GM10847 (cell line): ENCODE data around the gene SLC23A3.

Experiments
- POLR2A ChIP-seq: IDR thresholded peaks from 2 replicates; pipeline ENCODE4 v1.6.1; 2011; ENCODE audit not compliant: insufficient read length; ENCODE audit errors: extremely low read depth

The SLC23A3 gene

DNA sequence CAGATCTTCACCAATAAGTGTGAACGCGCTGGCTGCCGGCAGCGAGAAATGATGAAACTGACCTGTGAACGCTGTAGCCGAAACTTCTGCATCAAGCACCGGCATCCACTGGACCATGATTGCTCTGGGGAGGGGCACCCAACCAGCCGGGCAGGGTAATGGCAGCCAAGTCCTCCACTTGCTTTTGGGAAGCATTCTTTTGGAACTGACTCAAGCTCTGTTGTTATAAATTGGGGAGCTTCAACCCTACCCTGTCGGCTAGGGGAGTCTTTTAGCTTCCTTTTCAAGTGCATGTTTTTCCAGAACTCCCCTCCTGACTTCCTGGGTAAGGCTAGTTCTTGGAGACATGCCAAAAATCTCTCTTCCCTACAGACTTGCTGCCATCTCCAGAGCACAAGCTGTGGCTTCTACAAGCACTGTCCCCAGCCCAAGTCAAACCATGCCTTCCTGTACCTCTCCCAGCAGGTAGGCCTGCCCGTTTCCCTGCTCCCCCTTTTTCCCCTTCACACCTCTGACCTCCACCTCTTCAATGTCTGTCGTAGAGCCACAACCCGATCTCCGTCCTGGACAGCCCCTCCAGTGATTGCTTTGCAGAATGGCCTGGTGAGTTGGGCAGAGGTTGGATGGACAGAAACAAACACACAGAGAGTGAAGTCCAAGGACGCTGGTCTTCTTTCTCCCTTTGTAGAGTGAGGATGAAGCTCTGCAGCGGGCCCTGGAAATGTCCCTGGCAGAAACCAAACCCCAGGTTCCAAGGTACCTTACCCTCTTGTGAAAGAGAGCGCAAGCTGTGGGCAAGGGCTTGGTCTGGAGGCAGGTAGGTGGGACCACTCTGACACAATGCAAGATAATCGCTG is 38.3 kb upstream of the SLC23A3 start:
- no peak for TF ChIP-seq POLR2A

DNA sequence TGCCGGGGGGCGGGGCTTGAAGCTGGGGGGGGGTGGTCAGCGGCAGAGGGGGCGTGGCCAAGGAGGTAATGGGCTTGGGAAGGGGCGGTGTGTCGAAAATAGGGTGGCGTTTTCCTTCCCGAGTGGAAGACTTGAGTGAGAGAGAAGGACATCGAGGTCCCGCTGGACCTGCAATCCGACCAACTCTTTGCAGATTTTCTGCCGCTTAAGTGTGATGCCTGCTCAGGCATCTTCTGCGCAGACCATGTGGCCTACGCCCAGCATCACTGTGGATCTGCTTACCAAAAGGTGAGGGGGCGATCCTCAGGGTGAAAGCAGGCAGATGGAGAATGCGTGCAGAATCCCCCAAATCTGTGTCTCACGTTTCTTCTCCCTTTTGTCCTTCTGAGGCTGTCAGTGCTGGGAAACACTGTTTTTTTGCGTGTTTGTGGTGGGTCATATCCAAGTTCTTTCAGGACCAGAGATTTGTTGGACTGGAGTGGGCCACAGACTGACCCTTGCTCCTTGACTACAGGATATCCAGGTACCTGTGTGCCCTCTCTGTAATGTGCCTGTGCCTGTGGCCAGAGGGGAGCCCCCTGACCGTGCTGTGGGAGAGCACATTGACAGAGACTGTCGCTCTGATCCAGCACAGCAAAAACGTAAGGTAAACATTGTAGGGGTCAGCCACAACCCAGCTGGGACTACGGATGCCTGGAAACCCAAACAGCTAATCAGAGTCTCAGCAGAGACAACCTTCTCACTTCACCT is 37.5 kb upstream of the SLC23A3 start:
- TF ChIP-seq POLR2A, result no peak

DNA sequence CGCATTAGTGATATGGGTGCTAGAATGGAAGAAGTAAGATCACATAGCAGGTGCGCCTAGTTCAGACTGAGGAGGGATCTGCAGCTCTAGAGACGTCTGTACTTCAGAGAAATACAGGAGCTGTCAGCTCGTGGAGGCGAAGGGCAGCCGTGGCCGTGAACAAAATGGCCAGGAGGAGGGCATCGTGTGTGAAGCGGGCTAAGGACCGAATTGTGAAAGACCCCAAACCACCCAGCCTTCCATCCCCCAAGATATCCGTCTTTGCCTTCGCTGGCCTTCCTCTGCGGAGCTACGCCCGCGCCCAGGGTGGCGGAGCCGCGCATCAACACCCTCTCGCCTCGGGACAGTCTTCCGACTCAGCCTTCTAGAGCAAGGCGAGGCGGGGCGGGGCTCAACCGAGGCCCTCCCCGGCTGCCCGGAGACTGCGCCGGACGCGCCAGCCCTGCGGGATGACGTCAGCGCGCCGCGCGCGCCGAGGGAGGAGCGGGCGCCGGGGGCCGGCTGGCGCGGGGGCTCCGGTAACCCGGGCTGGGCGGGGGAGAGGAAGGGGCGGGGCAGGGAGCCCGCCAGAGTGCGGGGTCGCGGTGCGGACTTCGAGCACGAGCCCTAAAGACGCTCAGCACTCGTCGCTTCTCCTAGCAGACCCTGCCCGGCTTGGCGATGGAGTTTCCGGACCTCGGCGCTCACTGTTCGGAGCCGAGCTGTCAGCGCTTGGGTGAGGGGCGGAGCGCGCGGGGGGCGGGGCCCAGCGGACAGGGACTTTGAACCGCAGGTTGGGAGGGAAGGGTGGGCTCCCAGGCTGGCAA is 36.7 kb upstream of the SLC23A3 start, which contains the start of gene ZFAND2B:
ZFAND2B (plus strand) TSS at position 455 of the 806 bp plus-strand sequence; CDS start at position 661, 206 bp downstream.
- TF ChIP-seq POLR2A, result peak; percentile 98

DNA sequence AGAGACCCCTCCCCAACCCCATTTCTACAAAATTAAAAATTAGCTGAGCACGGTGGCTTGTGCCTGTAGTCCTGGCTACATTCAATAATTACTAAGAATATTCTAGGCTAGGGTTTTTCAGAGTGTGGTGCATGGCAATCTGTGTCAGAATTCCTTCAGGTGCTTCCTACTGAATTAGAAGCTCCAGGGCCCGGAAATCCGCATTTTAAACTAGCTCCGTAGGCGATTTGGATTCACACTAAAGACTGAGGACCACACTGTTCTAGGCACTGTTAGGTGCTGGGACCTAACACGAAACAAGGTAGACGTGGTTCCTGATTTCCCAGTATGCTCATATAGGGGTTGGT is 36.1 kb upstream of the SLC23A3 start:
- no peak for TF ChIP-seq POLR2A

DNA sequence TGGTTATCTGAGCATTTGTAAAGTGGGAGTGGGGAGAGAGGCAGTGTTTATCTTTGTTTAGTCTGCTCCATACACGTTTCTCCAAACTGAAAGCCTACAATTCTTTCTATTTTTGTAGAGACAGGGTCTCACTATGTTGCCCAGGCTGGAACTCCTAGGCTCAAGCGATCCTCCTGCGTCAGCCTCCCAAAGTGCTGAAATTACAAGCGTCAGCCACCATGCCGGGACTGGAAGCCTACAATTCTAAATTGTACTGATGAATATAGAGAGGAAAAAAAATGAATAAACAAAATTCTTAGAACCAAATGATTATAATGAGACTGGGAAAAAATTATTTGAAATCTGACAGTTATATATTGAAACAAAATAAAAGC is 35.3 kb upstream of the SLC23A3 start:
- TF ChIP-seq POLR2A, result no peak

DNA sequence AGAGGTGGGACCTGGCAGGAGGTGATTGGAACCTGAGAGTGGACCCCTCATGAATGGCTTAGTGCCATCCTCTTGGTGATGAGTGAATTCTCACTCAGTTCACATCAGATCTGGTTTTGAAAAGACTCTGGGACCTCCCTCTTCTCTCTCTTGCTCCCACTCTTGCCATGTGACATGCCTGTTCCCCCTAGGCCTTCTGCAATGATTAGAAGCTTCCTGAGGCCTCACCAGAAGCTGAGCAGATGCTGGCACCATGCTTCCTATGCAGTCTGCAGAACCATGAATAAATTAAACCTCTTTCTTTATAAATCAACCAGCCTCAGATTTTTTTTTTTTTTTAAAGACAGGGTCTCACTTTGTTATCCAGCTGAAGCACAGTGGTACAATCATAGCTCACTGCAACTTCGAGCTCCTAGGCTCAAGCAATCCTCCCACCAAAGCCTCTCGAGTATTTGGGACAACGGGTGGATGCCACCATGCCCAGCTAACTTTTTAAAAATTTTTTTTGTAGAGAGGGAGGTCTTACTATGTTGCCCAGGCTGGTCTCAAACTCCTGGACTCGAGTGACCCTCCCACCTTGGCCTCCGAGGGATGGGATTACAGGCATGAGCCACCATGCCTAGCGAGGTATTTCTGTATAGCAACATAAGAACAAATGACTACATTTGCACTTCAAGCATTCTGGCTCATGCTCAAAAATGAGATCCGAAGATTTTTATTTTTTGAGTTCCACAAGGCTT is 34.8 kb upstream of the SLC23A3 start:
- TF ChIP-seq POLR2A, result no peak

DNA sequence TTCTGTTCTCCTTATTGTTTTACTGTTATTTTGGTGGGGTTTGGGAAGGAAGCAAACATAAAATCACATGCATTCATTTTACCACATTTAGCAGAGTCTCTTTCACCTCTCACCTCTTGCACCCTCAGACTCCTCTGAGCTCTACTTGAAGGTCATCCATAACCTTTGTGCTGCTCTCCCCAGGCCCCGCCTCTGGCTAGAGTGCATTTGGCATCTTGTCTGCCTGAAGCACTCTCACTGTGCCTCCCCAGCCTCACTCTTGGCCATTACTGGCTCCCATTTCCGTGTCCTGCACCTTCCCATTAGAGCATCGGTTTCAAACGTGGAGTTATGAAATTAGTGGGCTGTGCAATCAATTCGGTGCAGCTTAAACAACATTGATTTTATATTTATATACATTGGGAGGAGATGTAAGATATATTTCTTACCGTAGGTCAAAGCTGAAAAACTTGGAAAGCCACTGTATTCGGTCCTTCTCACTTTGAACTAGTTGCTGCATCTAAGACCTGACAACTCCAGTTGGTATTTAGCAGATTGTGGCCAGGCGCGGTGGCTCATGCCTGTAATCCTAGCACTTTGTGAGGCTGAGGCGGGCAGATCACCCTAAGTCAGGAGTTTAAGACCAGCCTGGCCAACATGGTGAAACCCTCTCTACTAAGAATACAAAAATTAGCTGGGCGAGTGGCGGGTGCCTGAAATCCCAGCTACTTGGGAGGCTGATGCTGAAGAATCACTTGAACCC is 29.8 kb upstream of the SLC23A3 start:
- no peak for TF ChIP-seq POLR2A

DNA sequence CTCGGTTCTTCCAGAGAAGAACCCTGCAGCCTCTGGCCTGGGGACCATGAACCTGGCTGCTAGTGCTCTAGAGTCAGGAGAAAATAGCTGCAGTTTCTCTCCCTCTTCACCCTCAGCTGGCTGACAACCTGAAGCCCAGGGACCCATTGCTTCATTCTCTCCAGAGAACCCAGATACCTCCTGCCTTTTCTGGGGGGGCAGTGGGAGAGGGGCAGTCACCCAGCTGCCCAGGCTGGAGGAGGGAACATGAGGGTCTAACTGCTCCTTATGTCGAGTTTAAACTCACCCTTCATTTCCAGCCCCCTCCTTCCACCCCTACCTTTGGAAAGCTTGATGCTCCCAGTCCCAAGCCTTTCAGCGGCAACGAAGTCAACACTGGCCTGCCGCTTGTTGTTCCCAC is 29.1 kb upstream of the SLC23A3 start:
- no peak for TF ChIP-seq POLR2A

DNA sequence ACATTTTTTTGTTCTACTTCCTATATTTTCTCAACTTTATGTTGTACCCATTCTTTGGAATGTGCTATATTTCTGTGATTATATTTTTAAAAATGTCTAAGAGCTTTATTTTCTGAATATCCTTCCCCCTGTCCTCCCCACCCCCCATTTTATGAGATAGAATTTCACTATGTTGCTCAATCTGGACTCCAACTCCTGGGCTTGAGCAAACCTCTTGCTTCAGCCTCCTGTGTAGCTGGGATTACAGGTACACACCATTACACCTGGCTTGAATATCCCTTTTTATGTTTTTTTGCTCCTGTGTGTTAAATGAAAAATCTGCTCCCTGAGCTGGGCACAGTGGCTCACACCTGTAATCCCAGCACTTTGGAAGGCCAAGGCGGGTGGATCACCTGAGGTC is 27.6 kb upstream of the SLC23A3 start:
- TF ChIP-seq POLR2A, result no peak

DNA sequence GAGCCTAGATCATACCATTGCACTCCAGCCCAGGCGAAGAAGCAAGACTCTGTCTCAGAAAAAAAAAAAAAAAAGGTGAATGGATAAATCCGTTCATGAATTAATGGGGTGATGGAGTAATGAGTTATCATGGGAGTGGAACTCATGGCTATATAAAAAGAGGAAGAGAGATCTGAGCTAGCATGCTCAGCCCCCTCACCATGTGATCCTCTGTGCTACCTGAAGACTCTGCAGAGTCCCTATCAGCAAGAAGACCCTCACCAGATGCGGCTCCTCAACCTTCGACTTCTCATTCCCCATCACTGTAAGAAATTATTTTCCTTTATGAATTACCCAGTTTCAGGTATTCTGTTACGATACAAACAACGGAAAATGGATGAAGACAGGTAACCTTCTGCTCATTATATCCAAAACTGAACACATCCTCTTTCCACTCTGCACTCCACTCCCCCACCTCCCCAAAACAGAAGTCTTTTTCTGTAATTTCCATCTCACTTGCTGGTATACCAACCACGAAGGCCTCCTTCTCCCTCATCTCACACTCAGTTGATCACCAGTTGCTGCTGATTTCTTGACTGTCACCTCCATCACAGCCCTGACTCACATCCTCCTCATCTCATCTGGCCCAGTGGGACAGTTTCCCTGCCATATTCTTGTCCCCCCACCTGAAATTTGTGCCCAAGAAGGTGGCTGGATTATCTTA is 17.1 kb upstream of the SLC23A3 start:
- TF ChIP-seq POLR2A, result no peak

DNA sequence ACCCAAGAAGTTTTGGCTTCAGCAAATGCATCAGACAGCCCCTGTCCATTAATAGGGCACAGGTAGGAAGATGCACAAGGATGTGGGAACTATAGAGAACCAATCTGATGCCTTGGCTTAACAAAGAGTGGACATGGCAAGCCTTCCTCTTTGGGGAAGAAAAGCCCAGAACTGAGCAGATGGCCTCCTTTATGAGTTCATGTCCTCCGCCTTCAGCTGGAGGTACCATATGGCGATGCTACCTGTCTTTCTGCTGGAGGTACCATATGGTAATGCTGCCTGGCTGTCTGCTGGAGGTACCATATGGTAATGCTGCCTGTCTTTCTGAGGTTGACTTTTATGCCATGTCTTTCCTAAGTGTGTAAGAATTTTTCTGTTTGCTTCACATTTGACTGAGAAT is 14.3 kb upstream of the SLC23A3 start:
- no peak for TF ChIP-seq POLR2A

DNA sequence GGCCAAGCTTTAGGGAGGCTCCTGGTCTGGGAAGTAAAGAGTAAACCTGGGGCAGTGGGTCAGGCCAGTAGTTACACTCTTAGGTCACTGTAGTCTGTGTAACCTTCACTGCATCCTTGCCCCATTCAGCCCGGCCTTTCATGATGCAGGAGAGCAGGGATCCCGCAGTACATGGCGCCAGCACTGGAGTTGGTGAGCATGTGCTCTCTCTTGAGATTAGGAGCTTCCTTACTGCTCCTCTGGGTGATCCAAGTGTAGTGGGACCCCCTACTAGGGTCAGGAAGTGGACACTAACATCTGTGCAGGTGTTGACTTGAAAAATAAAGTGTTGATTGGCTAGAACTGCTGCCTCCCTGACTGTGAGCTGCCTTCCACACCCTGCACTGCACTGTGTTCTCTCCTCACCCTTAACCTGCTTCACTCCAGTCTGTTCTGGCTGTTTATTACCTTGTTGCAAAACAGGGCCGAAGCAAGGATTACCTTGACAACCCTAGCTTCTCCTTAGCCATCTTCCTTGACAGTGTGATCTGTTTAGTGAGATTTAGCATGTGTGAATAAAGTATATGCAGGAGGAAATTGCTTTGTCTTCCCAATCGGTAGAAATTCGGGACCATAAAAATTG is 13.4 kb upstream of the SLC23A3 start:
- TF ChIP-seq POLR2A, result no peak
